GM21367 (cell line): ENCODE results near the gene LHX3.
"Not testable (repeated sequence)": the region's sequence is repeated elsewhere in the genome, so short reads cannot be mapped to it uniquely, and the experiment has no call there.

Experiments used
- ATAC-seq: cut with Tn5 transposase; IDR thresholded peaks from one replicate; pipeline ENCODE4 v1.9.1; 2021; ENCODE audit not compliant: unreplicated experiment

The LHX3 gene

DNA sequence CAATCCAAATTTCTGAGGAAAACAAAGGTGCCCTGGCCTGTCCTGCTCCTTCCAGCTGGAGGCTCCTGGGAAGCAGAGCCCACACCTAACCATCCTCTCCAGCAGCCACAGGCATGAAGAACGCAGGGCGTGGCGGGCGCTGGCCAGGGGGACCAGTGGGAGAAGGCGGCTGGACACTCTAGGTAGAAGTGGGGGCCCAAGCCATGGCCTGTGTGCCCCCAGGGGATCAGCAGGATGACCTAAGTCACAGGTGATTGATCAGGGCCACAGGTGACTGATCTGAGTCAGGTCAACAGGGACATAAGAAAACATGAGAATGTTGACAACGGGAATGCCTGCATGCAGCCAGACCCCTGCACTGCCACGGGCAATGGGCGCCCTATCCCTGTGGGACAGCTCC is 37.3 kb upstream of the LHX3 start:
- no peak for ATAC-seq

- no peak for ATAC-seq
These were observed 36.6 kb upstream of the LHX3 start for GRCh38 chr9:136241542-136241941.

GRCh38 chr9:136240941-136241340 is 36.0 kb upstream of the LHX3 start:
- no peak for ATAC-seq

DNA sequence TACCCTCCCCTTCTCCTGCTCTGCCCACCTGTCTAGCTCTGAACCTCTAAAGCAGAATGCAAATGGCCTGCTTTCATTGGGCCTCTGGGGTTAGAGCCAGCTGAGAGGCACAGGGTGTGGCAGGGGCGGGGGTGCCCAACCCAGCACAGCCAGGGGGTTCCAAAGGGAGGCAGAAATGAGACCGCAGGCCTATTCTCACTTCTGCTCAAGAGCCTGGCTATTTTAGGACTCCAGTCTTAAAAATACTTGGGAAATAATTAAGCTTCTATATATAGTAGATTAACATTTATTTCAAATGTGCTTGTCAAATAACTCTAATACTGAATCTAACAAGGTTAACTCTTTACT is 35.0 kb upstream of the LHX3 start:
- ATAC-seq, result no peak

DNA sequence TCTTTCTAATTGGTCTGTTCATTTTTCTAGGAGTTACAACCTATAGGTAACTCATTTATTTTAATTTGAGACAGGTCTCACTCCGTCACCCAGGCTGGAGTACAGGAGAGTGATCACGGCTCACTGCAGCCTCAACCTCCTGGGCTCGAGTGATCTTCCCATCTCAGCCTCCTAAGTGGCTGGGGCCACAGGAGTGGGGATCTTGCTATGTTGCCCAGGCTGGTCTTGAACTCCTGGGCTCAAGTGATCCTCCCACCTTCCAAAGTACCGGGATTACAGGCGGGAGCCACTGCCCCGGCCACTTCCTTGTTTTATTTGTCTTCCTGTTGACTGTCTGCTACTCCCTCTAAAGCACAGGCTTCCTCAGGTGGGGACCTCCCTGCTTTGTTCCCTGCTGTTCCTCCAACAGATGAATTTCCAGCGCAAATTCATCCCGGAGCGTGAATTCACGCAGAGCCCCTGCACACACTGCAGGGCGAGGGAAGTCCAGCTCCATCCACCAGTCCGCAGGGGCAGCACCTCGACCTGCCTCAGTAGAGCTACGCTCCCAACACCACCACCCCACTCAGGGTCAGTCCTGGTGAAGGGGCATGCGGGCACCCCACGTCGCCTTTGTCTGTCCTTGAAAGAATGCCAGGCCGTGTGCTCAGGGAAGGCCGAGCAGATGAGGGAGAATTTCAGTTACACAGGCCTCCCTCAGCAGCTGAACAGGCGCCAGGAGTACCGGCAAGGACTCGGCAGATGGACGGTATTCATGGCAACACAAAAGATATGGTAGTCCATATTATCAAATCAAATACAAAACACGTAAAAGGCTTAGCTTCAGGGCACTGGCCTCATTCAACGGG is 34.4 kb upstream of the LHX3 start:
- ATAC-seq, result no peak

DNA sequence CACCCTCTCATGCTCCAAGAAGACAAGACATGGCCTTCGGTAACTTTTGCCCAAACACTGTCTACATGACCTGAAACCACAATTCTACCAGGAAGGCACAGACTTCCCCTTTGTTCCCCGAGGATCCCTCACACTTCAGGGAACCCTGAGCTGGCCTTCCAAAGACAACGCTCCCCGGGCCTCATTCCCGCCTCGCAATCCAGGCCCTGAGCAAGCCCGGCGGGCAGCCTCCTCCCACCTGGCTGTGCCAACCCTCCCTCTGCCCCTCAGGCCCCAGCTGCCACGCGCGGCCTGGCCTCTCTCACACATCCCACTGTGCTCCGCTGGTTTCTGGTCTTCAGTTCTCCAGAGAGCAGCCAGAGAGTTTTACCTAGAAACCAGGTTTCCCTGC is 33.4 kb upstream of the LHX3 start:
- no peak for ATAC-seq

- ATAC-seq, result no peak
These were observed 32.8 kb upstream of the LHX3 start for GRCh38 chr9:136237486-136238341.

DNA sequence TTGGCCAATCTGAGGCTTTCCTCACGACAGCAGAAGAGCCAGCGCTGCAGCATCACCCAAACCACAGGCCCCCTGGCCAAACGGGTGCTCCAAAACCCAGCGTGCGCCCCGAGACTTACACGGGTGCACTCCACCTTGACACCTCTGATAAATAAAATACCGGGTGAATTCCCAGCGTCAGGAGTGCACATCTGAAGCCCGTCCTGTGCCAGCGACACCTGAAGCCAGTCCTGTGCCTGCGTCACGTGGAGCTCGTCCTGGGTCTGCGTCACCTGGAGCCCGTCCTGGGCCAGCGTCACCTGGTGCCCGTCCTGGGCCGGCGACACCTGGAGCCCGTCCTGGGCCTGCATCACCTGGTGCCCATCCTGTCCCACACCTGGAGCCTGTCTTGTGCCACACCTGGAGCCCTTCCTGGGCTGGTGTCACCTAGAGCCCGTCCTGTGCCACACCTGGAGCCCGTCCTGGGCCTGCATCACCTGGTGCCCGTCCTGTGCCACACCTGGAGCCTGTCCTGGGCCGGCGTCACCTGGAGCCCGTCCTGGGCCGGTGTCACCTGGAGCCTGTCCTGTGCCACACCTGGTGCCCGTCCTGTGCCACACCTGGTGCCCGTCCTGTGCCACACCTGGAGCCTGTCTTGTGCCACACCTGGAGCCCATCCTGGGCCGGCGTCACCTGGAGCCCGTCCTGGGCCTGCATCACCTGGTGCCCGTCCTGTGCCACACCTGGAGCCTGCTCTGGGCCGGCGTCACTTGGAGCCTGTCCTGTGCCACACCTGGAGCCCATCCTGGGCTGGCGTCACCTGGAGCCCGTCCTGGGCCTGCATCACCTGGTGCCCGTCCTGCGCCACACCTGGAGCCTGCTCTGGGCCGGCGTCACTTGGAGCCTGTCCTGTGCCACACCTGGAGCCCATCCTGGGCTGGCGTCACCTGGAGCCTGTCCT is 31.8 kb upstream of the LHX3 start:
- ATAC-seq, result not testable (repeated sequence)

DNA sequence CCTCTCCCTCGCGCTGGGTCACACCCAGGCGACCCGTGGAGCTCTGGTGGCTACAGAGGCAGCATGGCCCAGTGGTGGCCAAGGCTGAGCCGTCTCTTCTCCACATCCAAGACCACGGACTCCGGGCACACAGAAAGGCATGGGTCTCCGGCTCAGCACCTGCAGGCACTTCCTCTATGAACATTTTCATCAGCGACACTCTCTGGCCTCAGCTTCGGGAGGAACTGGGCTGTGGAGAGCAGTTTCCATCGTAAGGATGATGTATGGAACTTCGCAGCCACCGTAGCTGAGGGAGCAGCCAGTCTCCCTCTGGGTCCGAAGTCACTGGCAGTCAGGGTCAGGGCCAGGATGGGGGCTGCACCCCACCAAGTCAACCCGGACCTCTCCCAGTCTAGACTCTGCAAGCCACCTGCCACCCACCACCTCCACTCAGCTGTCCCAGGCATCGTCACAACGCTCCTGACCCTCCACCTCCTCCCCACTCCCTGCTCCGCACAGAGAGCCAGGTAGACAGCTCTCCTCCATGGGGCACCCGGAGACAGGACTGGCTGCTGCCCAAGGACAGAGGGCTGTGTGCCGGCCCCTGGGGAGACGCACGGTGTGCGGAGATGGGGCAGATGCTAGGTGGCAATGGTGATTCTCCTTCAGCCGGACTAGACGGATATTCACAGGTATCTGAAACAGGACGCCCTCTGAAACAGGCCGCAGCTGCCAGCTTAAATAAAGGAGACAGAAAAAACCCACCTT is 31.0 kb upstream of the LHX3 start:
- no peak for ATAC-seq

GRCh38 chr9:136235171-136235570 is 30.2 kb upstream of the LHX3 start:
- ATAC-seq, result no peak

DNA sequence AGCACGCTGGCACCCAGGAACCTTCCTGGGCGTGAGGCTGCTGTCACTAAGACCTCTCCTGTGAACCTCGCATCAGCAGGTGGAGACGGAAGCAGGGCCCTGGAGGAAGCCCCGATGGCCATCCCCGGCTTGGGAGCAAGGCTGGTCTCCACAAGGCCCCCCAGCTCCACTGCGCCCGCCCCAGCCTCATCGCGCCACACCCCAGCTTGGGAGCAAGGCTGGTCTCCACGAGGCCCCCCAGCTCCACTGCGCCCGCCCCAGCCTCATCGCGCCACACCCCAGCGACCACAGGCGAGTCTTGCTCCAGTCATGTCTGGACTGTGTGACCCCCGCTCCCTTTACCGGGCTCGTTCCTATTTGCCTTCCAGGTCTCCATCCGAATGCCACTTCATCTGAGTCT is 29.7 kb upstream of the LHX3 start:
- no peak for ATAC-seq

DNA sequence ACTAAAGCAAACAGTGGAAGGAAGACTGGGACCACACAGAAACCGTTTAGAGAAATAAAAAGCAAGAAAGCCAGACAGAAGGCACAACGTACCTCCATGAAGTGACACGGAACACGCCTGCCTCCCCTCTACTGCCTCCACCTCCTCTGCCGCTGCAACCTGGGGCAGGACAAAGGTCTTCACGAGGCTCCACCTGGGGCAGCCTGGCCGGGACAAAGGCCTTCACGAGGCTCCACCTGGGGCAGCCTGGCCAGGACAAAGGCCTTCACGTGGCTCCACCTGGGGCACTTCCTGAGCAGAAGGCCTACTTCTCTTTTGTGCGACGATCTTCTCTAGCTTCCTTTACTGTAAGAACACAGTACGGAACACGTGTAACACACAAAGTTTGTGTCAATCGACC is 28.9 kb upstream of the LHX3 start:
- ATAC-seq, result no peak

DNA sequence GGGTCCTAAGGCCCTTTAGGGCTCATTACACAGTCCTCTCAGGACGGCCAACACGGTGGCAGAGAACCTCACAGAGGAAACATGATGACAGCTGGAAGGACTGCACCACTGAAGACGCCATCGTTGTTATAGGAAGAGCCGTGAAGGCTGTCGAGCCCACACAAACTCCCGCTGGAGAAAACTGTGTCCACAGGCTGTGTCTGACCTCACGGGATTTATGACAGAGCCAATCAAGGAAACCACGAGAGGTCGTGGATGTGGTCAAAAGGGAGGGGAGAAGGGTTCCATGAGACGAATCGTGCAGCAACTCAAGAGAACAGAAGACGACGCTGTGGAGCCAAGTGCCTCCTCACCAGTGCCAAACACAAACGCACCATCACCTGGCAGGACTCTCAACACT is 28.5 kb upstream of the LHX3 start:
- ATAC-seq, result no peak

GRCh38 chr9:136232969-136233368 is 28.0 kb upstream of the LHX3 start:
- no peak for ATAC-seq

- ATAC-seq, result no peak
These were observed 26.8 kb upstream of the LHX3 start for GRCh38 chr9:136231478-136232297.

DNA sequence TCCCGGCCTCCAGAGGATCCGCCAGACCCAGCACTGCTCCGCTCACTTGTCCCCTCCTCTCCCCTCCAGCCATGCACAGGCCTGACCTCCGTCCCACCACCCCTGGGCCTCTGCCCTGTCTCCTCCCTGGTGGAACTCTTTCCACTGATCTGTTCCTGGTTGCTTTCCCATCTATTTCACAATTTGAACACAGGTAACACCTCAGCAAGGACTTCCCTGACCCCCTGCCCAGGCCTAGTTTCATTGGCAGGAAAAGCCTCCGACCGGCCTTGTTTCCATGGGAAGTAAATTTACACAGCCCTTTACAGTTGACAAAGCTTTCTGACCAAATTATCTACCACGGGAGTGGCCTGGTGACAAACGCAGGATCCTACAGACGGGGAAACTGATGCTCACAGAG is 25.8 kb upstream of the LHX3 start:
- no peak for ATAC-seq

- no peak for ATAC-seq
These were observed 25.4 kb upstream of the LHX3 start for GRCh38 chr9:136230365-136230764.

- ATAC-seq, result no peak
These were observed 24.5 kb upstream of the LHX3 start for GRCh38 chr9:136229096-136230065.
